ENCODE results near the gene SLC66A1.
"Not testable (repeated sequence)": the region's sequence is repeated elsewhere in the genome, so short reads cannot be mapped to it uniquely, and the experiment has no call there.

The SLC66A1 gene

DNA sequence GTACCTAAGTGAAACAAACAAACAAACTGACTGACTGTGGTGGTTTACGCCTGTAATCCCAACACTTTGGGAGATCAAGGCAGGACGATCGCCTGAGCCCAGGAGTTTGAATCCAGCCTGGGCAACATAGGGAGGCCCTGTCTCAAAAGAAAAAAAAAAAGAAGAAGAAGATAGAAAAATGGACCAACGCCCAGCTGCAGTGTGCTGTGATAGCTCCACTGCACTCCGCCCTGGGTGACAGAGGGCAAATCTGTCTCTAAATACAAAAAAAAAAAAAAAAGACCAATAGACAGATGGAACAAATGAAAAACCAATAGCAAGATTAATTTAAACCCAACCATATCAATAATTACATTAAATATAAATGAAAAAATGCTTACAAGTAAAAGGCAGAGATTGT, 37.5 kb upstream of the SLC66A1 start:
- Histone ChIP-seq H3K27ac (ENCODE audit: low read depth, low read length, poor library complexity, severe bottlenecking) (no peak overlapping the region), H3K4me1 (ENCODE audit: insufficient read depth, low read length, severe bottlenecking) (no peaks in the 10 kb centered on the region), H2AFZ (ENCODE audit: low read length) (no peak overlapping the region), H4K20me1 (ENCODE audit: insufficient read depth, low read length) (no peaks in the 10 kb centered on the region), H3K27me3 (ENCODE audit: insufficient read depth, low read length) (no peaks in the 10 kb centered on the region), H3K4me2 (ENCODE audit: low read length) (no peak overlapping the region), H3K9me3 (ENCODE audit: low read length) (no peaks in the 10 kb centered on the region), H3K4me3 (ENCODE audit: low read depth, low read length, poor library complexity, severe bottlenecking) (no peak overlapping the region), H3K9me2 (ENCODE audit: low read depth, low read length) (no peaks in the 10 kb centered on the region), H3F3A (ENCODE audit: insufficient read depth, low read length) (no peaks in the 10 kb centered on the region), H3K9ac (ENCODE audit: low read length) (no peak overlapping the region), H3K36me3 (ENCODE audit: insufficient read depth, low read length) (no peaks in the 10 kb centered on the region), H3K79me2 (ENCODE audit: insufficient read depth, low read length) (no peaks in the 10 kb centered on the region)
- no peak for TF ChIP-seq EZH2 (IDR thresholded peaks at IDR 0.05; ENCODE audit: borderline replicate concordance, low read length)
- TF ChIP-seq, protein P1, sequence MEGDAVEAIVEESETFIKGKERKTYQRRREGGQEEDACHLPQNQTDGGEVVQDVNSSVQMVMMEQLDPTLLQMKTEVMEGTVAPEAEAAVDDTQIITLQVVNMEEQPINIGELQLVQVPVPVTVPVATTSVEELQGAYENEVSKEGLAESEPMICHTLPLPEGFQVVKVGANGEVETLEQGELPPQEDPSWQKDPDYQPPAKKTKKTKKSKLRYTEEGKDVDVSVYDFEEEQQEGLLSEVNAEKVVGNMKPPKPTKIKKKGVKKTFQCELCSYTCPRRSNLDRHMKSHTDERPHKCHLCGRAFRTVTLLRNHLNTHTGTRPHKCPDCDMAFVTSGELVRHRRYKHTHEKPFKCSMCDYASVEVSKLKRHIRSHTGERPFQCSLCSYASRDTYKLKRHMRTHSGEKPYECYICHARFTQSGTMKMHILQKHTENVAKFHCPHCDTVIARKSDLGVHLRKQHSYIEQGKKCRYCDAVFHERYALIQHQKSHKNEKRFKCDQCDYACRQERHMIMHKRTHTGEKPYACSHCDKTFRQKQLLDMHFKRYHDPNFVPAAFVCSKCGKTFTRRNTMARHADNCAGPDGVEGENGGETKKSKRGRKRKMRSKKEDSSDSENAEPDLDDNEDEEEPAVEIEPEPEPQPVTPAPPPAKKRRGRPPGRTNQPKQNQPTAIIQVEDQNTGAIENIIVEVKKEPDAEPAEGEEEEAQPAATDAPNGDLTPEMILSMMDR (IDR thresholded peaks at IDR 0.05; ENCODE audit: low read length), result no peak

- Histone ChIP-seq H3K27me3 (ENCODE audit: insufficient read depth, low read length) (no peaks in the 10 kb centered on the region), H3F3A (ENCODE audit: insufficient read depth, low read length) (no peaks in the 10 kb centered on the region), H2AFZ (ENCODE audit: low read length) (no peak overlapping the region), H3K79me2 (ENCODE audit: insufficient read depth, low read length) (no peaks in the 10 kb centered on the region), H3K36me3 (ENCODE audit: insufficient read depth, low read length) (no peaks in the 10 kb centered on the region), H3K4me1 (ENCODE audit: insufficient read depth, low read length, severe bottlenecking) (no peaks in the 10 kb centered on the region), H3K4me3 (ENCODE audit: low read depth, low read length, poor library complexity, severe bottlenecking) (no peak overlapping the region), H3K27ac (ENCODE audit: low read depth, low read length, poor library complexity, severe bottlenecking) (no peak overlapping the region), H3K4me2 (ENCODE audit: low read length) (no peak overlapping the region), H4K20me1 (ENCODE audit: insufficient read depth, low read length) (no peaks in the 10 kb centered on the region), H3K9me2 (ENCODE audit: low read depth, low read length) (no peaks in the 10 kb centered on the region), H3K9me3 (ENCODE audit: low read length) (no peaks in the 10 kb centered on the region), H3K9ac (ENCODE audit: low read length) (no peak overlapping the region)
- no peak for TF ChIP-seq EZH2 (IDR thresholded peaks at IDR 0.05; ENCODE audit: borderline replicate concordance, low read length)
- TF ChIP-seq, protein P1 (IDR thresholded peaks at IDR 0.05; ENCODE audit: low read length), result no peak
These were observed 28.2 kb upstream of the SLC66A1 start for GRCh38 chr1:19283891-19284290.

DNA sequence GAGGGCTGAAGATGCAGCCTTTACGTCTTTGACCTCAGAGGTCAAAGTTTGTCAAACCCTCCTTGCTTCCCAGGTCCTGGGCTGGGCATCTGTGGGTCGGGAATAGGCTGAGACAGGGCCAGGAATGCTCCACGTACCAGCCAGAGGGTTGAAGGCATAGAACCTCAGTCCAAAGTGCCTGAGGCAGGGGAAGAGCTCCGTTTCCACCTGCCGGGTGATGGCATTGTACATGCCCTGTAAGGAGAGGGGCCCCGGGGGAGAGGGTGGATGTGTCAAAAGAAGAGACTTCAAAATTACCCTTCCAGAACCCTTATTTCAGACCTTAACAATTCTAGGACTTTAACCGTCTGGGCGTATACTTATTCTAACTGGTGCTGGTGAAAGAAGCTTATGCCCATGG, 27.2 kb upstream of the SLC66A1 start:
- Histone ChIP-seq H3K36me3 (ENCODE audit: insufficient read depth, low read length) (no peaks in the 10 kb centered on the region), H3F3A (ENCODE audit: insufficient read depth, low read length) (no peaks in the 10 kb centered on the region), H3K27ac (ENCODE audit: low read depth, low read length, poor library complexity, severe bottlenecking) (no peak overlapping the region), H3K9me2 (ENCODE audit: low read depth, low read length) (no peaks in the 10 kb centered on the region), H3K4me1 (ENCODE audit: insufficient read depth, low read length, severe bottlenecking) (no peaks in the 10 kb centered on the region), H3K27me3 (ENCODE audit: insufficient read depth, low read length) (no peaks in the 10 kb centered on the region), H3K79me2 (ENCODE audit: insufficient read depth, low read length) (no peaks in the 10 kb centered on the region), H4K20me1 (ENCODE audit: insufficient read depth, low read length) (no peaks in the 10 kb centered on the region), H3K4me2 (ENCODE audit: low read length) (no peak overlapping the region), H3K9me3 (ENCODE audit: low read length) (no peaks in the 10 kb centered on the region), H3K4me3 (ENCODE audit: low read depth, low read length, poor library complexity, severe bottlenecking) (no peak overlapping the region), H2AFZ (ENCODE audit: low read length) (no peak overlapping the region), H3K9ac (ENCODE audit: low read length) (no peak overlapping the region)
- no peak for TF ChIP-seq EZH2 (IDR thresholded peaks at IDR 0.05; ENCODE audit: borderline replicate concordance, low read length)
- TF ChIP-seq, protein P1 (IDR thresholded peaks at IDR 0.05; ENCODE audit: low read length), result no peak

GRCh38 chr1:19285366-19285765, 26.8 kb upstream of the SLC66A1 start:
- not testable (repeated sequence) for H3K27me3 ChIP-seq (ENCODE audit: insufficient read depth, low read length); H3K79me2 ChIP-seq (ENCODE audit: insufficient read depth, low read length); H3K27ac ChIP-seq (ENCODE audit: low read depth, low read length, poor library complexity, severe bottlenecking); H3F3A ChIP-seq (ENCODE audit: insufficient read depth, low read length); H2AFZ ChIP-seq (ENCODE audit: low read length); H3K9me2 ChIP-seq (ENCODE audit: low read depth, low read length); H3K36me3 ChIP-seq (ENCODE audit: insufficient read depth, low read length); H3K4me1 ChIP-seq (ENCODE audit: insufficient read depth, low read length, severe bottlenecking); H4K20me1 ChIP-seq (ENCODE audit: insufficient read depth, low read length); H3K4me2 ChIP-seq (ENCODE audit: low read length); H3K9ac ChIP-seq (ENCODE audit: low read length); H3K9me3 ChIP-seq (ENCODE audit: low read length); H3K4me3 ChIP-seq (ENCODE audit: low read depth, low read length, poor library complexity, severe bottlenecking)

- not testable (repeated sequence) for H3K27me3 ChIP-seq (ENCODE audit: insufficient read depth, low read length); H3K4me1 ChIP-seq (ENCODE audit: insufficient read depth, low read length, severe bottlenecking); H3K9me2 ChIP-seq (ENCODE audit: low read depth, low read length); H3K9ac ChIP-seq (ENCODE audit: low read length); H3K9me3 ChIP-seq (ENCODE audit: low read length); H3K4me2 ChIP-seq (ENCODE audit: low read length); H3K4me3 ChIP-seq (ENCODE audit: low read depth, low read length, poor library complexity, severe bottlenecking); H3F3A ChIP-seq (ENCODE audit: insufficient read depth, low read length); H3K79me2 ChIP-seq (ENCODE audit: insufficient read depth, low read length); H3K36me3 ChIP-seq (ENCODE audit: insufficient read depth, low read length); H2AFZ ChIP-seq (ENCODE audit: low read length); H4K20me1 ChIP-seq (ENCODE audit: insufficient read depth, low read length); H3K27ac ChIP-seq (ENCODE audit: low read depth, low read length, poor library complexity, severe bottlenecking)
These were observed 26.3 kb upstream of the SLC66A1 start for GRCh38 chr1:19285807-19286206.

Measured in OCI-LY1 (cell line).